ENCODE data around the gene GDPD3.

The GDPD3 gene

GRCh38 chr16:30096105-30096861, 17.1 kb downstream of the GDPD3 start, which contains the start of gene YPEL3:
Gene YPEL3, minus strand, starts transcription at chr16:30096213. Its CDS starts 731 bp downstream, at chr16:30095482.
- peak; percentile 69 to 80 for DNase-seq (ENCODE audit: low read depth in 2 of 2, low spot score in 1 of 2)

DNA sequence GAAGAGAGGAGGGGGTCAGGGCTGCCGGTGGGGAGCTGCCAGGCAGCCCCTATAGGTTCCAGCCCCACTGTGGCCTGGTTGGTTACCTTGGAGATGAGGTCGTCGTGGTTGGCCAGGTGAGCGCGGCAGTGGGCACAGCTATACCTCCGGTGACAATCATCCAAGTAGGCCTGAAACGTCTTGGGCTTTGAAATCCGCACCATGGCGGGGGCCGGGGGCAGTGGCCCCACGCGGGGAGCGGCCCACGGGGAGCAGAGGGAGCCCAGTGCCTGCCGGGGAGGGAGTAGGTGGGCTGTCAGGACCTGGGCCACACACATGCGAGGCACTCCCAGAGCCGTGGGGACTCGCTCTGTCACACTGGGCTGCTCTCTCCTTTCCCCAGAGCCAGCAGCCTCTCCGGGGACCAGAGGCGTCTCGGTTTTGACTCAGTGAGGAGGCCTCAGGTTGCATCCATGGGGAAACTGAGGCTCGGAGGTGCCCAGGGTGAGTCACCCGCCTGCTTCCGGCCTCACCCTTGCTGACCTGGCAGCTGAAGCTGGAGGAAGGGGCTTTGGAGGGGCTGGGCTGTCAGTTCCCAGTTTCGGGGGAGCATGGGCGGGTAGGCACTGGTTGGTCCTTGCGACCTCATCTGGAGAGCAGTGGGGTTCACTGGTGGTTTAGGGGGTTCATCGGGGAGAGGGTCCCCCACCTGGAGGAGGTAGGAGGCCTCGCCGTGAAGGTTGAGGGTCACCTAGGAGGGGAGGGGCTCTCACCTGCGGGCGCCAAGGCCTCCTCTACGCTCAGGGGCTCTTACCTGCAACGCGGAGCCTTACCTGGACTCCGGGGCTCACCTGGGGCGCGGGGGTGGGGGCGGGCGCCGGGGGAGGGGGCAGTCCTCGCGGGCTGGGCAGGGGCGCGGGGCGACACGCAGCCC, 17.9 kb downstream of the GDPD3 start:
- no peak for DNase-seq (ENCODE audit: low read depth in 2 of 2, low spot score in 1 of 2)

DNA sequence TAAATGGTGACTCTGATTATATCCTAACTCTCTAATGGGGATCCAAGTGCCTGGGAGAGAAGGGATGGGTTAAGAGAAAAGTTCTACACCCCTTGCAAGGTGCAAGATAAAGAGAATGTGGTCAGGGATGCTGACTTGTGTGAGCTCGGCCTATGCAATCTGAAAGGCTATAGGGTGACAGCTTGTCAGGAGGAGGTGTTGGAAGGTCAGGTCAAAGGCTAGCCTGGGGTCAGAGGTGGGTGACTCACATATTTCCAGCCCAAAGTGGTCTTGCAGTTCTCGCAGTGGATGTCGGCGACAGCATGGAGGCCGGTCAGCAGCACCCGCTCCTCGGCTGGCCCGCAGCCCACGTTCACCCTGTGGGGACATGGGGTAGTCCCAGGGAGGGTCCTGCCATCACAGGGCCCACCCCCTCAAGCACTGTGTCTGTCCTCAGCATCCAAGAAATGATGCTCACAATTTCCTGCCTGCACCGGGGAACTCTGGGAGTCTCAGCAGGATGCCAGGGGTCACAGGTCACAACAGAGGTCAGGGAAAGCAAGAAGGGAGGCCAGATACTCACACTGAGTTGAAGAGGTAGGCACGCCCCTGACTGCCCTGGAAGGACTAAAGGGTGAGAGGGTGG, 18.7 kb downstream of the GDPD3 start:
- DNase-seq (ENCODE audit: low read depth in 2 of 2, low spot score in 1 of 2), result no peak

DNA sequence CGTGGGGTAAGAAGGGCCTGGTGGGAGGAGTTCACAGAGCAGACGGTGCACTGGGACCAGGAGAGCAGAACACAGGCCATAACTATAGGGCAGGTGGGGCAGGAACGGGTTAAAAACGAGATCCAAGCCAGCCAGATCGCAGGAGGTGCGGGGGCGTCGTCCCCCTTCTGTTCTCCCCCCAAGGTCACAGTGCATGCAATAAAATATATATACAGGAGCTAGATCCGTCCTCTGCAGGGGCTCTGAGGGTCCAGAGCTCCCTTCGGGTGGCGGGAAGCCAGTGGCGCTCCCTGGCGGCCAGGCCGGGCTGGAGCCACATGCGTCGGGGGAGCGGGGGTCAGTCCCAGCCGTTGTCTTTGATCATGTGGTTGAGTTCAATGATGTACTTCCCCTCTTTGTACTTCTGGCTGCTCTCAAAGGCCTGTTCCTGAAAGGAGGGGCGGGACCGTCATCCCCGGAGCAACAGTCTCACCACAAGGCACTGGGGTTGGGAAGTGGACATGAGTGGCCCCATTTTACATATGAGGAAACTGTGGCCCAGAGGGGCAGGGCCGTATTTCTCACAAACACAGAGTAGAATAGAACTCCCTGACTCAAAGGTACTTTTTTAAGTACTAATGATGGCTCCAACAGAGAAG, 20.8 kb downstream of the GDPD3 start:
- DNase-seq (ENCODE audit: low read depth in 2 of 2, low spot score in 1 of 2), result peak in 1 of 2 donors; percentile 27

DNA sequence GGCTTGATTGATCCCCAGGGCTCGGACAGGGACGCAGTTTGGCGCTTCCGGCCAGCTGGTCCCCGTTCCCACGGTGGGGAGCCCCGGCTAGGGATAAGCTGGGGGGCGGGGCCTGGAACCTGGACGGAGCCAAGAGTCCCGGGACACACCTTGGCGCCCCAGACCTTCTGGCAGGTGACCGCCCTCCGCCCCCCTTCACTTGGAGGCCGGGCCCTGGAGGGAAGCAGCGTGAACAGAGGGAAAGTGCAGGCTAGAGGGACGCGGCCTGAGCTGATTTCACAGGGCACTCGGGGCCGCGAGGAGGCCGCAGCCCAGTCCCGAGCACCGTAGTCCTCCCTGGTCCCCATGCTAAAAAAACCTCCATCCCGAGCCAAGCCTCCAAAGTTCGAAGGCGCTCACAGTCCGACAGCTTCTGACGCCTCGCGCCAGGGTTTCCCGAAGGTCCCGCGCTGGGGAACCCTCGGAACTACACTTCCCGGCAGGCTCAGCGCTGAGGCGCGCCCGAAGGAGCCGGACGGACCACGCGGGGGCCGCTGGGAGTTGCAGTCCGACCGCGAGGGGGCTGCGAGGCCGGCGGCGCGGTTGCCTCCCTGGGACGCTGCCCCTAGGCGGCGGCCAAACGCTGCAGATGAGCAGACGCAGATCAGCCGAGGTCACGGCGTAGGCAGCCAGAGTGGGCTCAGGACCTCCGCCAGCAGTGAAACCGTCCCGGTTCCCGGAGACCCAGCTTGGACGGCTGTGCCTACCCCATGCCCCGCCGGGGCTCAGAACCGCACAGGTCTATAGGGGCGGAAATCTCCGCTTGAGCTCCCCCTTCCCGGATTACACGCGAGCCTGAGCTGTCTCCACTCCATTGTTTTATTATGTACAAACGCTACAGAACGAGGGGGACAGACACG, 21.6 kb downstream of the GDPD3 start, which contains the start of gene TBX6:
TBX6 (minus strand) TSS at position 451 of the 899 bp plus-strand sequence. CDS start 731 bp downstream, outside the sequence.
- DNase-seq (ENCODE audit: low read depth in 2 of 2, low spot score in 1 of 2), result peak; percentile 79 to 84

DNA sequence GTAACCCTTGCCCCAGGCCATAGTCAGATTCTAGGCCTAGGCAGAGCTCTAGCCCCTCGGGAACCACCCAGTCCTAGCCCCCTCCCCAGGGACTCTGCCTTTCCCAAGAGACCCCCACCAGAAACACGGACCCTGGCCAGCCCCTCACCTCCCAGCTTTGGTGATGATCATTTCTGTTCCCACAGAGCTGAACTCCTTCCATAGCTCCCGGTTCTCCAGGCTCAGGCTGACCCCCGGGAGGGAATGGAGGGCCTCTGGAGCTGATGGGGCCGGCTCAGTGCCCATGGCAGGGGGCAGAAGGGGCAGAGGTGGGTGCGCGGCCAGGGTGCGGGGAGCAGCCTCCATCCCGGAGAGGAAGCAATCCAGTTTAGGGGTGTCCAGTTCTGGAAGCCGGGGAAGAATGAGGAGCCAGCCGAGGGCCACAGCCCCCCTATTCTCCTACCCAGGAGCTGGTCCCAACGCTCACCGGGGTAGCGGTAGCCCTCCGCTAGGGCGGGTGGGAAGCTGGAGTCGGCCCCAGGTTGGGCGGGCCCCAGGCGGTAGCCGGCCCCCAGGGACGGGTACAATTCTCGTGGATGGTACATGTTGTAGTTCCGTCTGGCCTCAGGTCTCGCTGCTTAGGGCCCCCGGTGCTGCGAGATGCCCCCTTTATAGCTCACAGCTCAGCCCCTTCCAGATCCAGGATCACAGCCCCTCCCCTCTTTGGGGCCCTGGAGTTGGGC, 22.6 kb downstream of the GDPD3 start:
- no peak for DNase-seq (ENCODE audit: low read depth in 2 of 2, low spot score in 1 of 2)

DNA sequence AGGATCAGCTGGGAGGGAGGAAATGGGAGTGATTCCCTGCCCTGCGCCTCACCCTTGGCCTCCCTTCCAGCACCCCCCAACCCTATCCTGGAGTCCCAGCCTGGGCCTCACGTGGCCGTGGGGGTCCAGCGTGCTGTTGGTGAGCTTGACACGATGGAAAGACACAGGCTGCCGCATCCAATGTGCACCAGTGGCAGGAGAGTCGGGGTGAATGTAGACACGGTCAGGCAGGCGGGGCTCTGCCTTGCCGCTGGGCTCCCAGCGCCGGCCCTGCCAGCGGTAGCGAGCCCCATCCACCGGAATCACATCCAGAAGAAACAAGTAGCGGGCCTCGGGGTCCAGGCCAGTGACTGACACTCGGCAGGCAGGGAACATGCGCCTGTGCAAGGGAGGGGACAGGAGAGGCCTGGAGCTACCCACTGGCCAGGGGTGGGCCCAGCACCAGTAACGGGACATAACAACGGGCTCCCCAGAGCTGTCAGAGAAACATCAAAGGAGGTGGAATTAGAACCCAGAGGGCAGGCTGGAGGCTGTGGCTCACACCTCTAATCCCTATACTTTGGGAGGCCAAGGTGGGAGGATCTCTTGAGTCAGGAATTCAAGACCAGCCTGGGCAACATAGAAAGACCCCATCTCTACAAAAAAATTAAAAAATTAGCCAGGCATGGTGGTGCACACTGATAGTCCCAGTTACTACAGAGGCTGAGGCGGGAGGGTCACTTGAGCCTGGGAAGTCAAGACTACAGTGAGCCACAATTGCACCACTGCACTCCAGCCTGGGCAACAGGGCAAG, 24.3 kb downstream of the GDPD3 start:
- DNase-seq (ENCODE audit: low read depth in 2 of 2, low spot score in 1 of 2), result no peak

DNA sequence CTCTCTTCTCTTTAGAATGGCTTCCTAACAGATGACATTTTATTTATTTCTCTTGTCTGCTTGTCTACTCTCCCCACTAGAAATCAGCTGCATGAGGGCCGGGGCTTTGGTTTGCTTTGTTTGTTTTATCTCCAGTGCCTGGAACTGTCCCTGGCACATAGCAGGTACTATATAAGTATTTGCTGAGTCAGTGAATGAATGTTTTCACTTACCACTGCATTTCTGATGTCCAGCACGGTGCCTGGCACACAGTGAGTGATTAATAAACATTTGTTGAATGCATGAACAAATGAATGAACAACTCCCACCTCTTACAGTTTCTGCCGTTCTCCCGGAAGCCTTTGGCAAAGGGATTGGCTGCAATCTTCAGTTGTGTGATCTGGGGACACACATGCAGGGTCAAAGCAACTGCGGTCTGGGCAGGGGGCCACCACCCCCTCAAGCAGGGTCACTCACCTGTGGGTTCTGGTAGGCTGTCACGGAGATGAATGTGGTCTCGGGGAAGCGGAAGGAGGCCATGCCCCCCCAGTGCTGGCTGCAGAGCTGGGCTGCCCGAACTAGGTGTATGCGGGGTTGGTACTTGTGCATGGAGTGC, 25.0 kb downstream of the GDPD3 start:
- DNase-seq (ENCODE audit: low read depth in 2 of 2, low spot score in 1 of 2), result no peak

DNA sequence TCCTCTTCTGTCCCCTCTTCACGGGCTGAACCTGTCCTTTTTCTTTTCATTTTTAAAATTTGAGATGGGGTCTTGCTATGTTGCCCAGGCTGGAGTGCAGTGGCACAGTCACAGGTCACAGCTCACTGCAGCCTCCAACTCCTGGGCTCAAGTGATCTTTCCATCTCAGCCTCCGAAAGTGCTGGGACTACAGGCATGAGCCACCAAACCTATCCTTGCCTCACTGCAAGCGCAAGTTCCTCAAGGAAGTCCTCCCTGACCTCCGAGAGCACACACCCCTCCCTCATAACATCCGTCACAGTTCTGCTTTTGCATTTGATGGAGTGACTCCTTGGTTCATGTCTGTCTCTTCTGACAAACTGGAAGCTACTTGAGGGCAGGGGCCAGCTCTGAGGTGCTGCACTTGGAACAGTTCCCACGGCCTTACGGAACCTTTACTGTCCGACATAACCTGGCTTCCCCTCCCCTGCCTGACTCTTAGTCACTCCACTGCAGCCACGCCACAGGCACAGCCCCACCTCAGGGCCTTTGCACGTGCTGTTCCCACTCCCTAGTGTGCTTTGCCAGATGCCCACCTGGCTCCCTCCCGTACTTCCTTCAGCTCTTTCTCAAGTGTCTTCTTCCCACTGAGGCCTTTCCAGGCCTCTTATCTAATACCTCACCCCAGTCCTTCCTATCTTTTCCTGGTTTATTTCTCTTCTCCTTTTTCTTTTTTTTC, 26.0 kb downstream of the GDPD3 start:
- no peak for DNase-seq (ENCODE audit: low read depth in 2 of 2, low spot score in 1 of 2)

GRCh38 chr16:30086291-30087140, 26.8 kb downstream of the GDPD3 start:
- no peak for DNase-seq (ENCODE audit: low read depth in 2 of 2, low spot score in 1 of 2)

DNA sequence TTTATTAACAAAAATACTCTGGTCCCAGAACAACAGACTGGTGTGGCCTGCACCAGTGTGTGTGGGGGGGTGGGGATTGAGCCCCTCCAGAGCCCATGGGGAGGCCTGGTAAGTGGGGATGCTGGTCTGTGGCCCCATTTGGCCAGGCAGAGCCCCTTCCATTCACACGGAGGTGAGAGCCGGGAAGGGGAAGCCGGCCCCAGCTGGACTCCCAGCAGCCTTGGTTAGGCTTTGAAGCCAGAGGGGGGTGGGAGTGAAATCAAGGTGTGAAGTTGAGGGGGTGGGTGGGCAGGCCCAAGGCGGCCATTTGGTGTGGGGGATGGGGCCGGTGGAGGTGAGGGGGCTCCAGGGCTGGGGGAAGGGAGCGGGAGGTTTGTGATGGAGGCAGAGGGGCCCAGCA, 27.5 kb downstream of the GDPD3 start:
- DNase-seq (ENCODE audit: low read depth in 2 of 2, low spot score in 1 of 2), result no peak

- no peak for DNase-seq (ENCODE audit: low read depth in 2 of 2, low spot score in 1 of 2)
These were observed 28.1 kb downstream of the GDPD3 start for GRCh38 chr16:30085247-30085646.

DNA sequence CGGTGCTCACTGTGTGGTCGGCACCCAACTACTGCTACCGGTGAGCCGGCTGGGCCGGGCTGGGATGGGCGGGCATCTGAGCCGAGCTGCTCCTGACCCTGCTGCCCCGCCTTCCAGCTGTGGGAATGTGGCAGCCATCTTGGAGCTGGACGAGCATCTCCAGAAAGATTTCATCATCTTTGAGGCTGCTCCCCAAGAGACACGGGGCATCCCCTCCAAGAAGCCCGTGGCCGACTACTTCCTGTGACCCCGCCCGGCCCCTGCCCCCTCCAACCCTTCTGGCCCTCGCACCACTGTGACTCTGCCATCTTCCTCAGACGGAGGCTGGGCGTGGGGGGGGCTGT, 28.5 kb downstream of the GDPD3 start:
- no peak for DNase-seq (ENCODE audit: low read depth in 2 of 2, low spot score in 1 of 2)

GRCh38 chr16:30084096-30084815, 29.1 kb downstream of the GDPD3 start:
- DNase-seq (ENCODE audit: low read depth in 2 of 2, low spot score in 1 of 2), result no peak

- DNase-seq (ENCODE audit: low read depth in 2 of 2, low spot score in 1 of 2), result no peak
These were observed 29.9 kb downstream of the GDPD3 start for GRCh38 chr16:30083216-30084055.

All from stimulated activated CD8-positive, alpha-beta memory T cell treated with anti-CD3 and anti-CD28 coated beads, Interleukin-4, amount 100 ng/mL, for 1 hour (primary cell).